Fibroblast of upper back skin (primary cell): Measurements from ENCODE around the gene MAGEB10.
"Not testable (repeated sequence)": the region's sequence is repeated elsewhere in the genome, so short reads cannot be mapped to it uniquely, and the experiment has no call there.

Experiments
- DNase-seq: peaks from one replicate; pipeline ENCODE4 v3.0.0-alpha.2; 2013

MAGEB10 gene

GRCh38 chrX:27807690-27808089 is at the start of gene MAGEB10:
Gene MAGEB10 (plus strand): TSS chrX:27807990. CDS start chrX:27821307, 13,317 bp downstream.
- no peak for DNase-seq

- no peak for DNase-seq
Observed at GRCh38 chrX:27765718-27766117, 42.1 kb upstream of the MAGEB10 start.

GRCh38 chrX:27767387-27767786 is 40.4 kb upstream of the MAGEB10 start:
- DNase-seq, result no peak

GRCh38 chrX:27775984-27776383 is 31.8 kb upstream of the MAGEB10 start:
- no peak for DNase-seq

- no peak for DNase-seq
Observed at GRCh38 chrX:27796640-27797257, 11.0 kb upstream of the MAGEB10 start.

GRCh38 chrX:27797575-27797974 is 10.2 kb upstream of the MAGEB10 start:
- no peak for DNase-seq

- DNase-seq, result no peak
Observed at GRCh38 chrX:27808226-27808625, 436 bp downstream of the MAGEB10 start.

GRCh38 chrX:27808991-27809859 is 1.4 kb downstream of the MAGEB10 start:
- not testable (repeated sequence) for DNase-seq

GRCh38 chrX:27815209-27815608 is 7.4 kb downstream of the MAGEB10 start:
- peak; percentile 54 for DNase-seq

GRCh38 chrX:27823812-27824211 is 16.0 kb downstream of the MAGEB10 start:
- DNase-seq, result no peak

- no peak for DNase-seq
Observed at GRCh38 chrX:27838185-27838584, 30.4 kb downstream of the MAGEB10 start.

GRCh38 chrX:27840881-27841280 is 33.1 kb downstream of the MAGEB10 start:
- no peak for DNase-seq

GRCh38 chrX:27842859-27843258 is 35.1 kb downstream of the MAGEB10 start:
- no peak for DNase-seq

GRCh38 chrX:27860337-27860736 is 52.5 kb downstream of the MAGEB10 start:
- DNase-seq, result no peak

GRCh38 chrX:27863809-27864208 is 56.0 kb downstream of the MAGEB10 start:
- no peak for DNase-seq
